Thyroid gland (tissue), 4 donors: ENCODE data around the gene TRIM41.

Source experiments
- POLR2A ChIP-seq, 2 donors: fragments of 450-650 bp; IDR thresholded peaks; one replicate each; pipeline ENCODE4 v1.6.1; 2017; ENCODE audit warnings: antibody characterized with exemption in 2 of 2, mild to moderate bottlenecking in 2 of 2, moderate library complexity in 1 of 2
- TF ChIP-seq, protein P1 (sequence below), 6 experiments: fragments of 200-600 bp in 3 of 6; fragments of 450-650 bp in 3 of 6; sonication (generic) in 3 of 6; IDR thresholded peaks; one replicate each; pipeline ENCODE4 v1.5.1; 2016 to 2019; ENCODE audit warnings: antibody characterized with exemption in 6 of 6, mild to moderate bottlenecking in 2 of 6, inconsistent platforms in 1 of 6, moderate library complexity in 1 of 6

DNA sequence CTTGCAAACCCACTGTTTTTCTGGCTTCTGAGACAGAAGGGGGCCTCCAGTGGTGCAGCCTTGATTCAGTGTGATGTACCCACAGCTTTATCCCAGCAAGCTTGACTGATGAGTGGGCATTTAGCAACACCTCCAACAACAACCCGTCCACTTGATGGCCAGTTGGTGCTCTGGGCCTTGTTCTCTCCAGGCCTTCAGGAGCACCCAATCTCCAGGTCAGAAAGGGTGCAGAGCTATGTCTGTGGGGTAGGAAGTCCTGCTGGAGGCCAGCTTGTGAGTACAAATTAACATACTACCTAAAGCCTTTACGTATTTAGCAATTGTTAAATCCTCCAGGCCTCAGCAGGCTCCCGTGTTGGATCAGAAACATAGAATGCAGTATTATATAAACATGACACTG is 48.0 kb downstream of the TRIM41 start:
- TF ChIP-seq, protein P1, sequence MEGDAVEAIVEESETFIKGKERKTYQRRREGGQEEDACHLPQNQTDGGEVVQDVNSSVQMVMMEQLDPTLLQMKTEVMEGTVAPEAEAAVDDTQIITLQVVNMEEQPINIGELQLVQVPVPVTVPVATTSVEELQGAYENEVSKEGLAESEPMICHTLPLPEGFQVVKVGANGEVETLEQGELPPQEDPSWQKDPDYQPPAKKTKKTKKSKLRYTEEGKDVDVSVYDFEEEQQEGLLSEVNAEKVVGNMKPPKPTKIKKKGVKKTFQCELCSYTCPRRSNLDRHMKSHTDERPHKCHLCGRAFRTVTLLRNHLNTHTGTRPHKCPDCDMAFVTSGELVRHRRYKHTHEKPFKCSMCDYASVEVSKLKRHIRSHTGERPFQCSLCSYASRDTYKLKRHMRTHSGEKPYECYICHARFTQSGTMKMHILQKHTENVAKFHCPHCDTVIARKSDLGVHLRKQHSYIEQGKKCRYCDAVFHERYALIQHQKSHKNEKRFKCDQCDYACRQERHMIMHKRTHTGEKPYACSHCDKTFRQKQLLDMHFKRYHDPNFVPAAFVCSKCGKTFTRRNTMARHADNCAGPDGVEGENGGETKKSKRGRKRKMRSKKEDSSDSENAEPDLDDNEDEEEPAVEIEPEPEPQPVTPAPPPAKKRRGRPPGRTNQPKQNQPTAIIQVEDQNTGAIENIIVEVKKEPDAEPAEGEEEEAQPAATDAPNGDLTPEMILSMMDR (IDR thresholded peaks at IDR 0.05): no peak
- TF ChIP-seq POLR2A (IDR thresholded peaks at IDR 0.05): no peak
